Small intestine (tissue), 7 donors: ENCODE measurements around the gene ADIPOQ. TPM values are rescaled to one million over a fixed set of nuclear protein-coding genes. Genes with fewer than 3 reads are reported as not detected.
"Not testable (repeated sequence)": the region's sequence is repeated elsewhere in the genome, so short reads cannot be mapped to it uniquely, and the experiment has no call there.

Experiments used
- DNase-seq, 2 donors: peaks; one replicate each; pipeline versions ENCODE4 v3.0.0 to v3.0.0-alpha.2; 2013
- FAIRE-seq: peaks from 2 replicates; lab custom pipeline; 2012; peaks lifted over from hg19 to GRCh38; lab: Jason Lieb, UNC
- H3K27ac ChIP-seq, 3 donors: one replicate each; pipeline ENCODE4 v1.5.1; 2013; ENCODE audit warnings: low read length in 2 of 3, mild to moderate bottlenecking in 2 of 3, control low read depth in 1 of 3, inconsistent platforms in 1 of 3, low read depth in 1 of 3, moderate library complexity in 1 of 3
- H3K27me3 ChIP-seq, 3 donors: one replicate each; pipeline ENCODE4 v1.6.1; 2013; ENCODE audit warnings: low read length in 3 of 3, inconsistent platforms in 1 of 3; ENCODE audit not compliant: control insufficient read depth in 3 of 3, insufficient read depth in 3 of 3
- H3K36me3 ChIP-seq, 3 donors: one replicate each; pipeline ENCODE4 v1.6.1; 2013; ENCODE audit warnings: low read length in 3 of 3, inconsistent platforms in 1 of 3, low read depth in 1 of 3, mild to moderate bottlenecking in 1 of 3, moderate library complexity in 1 of 3; ENCODE audit not compliant: control insufficient read depth in 3 of 3, insufficient read depth in 2 of 3
- H3K4me1 ChIP-seq, 3 donors: one replicate each; pipeline ENCODE4 v1.6.1; 2013; ENCODE audit warnings: low read length in 2 of 3, inconsistent platforms in 1 of 3, low read depth in 1 of 3, mild to moderate bottlenecking in 1 of 3, moderate library complexity in 1 of 3; ENCODE audit not compliant: control insufficient read depth in 3 of 3, insufficient read depth in 2 of 3
- H3K4me3 ChIP-seq, 3 donors: one replicate each; pipeline ENCODE4 v1.5.1; 2013; ENCODE audit warnings: low read length in 3 of 3, control low read depth in 1 of 3, inconsistent platforms in 1 of 3, low read depth in 1 of 3, mild to moderate bottlenecking in 1 of 3, moderate library complexity in 1 of 3
- H3K9me3 ChIP-seq, 2 donors: one replicate each; pipeline ENCODE4 v1.6.1; 2013; ENCODE audit warnings: low read depth in 1 of 2, low read length in 1 of 2; ENCODE audit not compliant: control insufficient read depth in 2 of 2, insufficient read depth in 1 of 2
- WGBS, 3 donors: extraction: QIAGEN DNeasy Blood & Tissue Kit; methylation state at CpG; one replicate each; pipeline ENCODE4 v1.1.7; 2013; 5-methylcytosine and 5-hydroxymethylcytosine counted together
- polyA plus RNA-seq, 4 donors: library from polyadenylated mRNA; stranded (reverse) in 3 of 4; unstranded in 1 of 4; fragments of 200-250 nt in 3 of 4; fragments of 120-200 nt in 1 of 4; gene quantifications; one replicate each; pipeline versions ENCODE4 v1.2.1 to v1.2.3, GENCODE V29; 2013
- donor health status: healthy with polysubstance abuse.
- donor health status: control.
- donor health status: control.
- donor health status: Bipolar disorder and iron deficiency.
- donor health status: healthy.

ADIPOQ gene
- polyA plus RNA-seq, 4 donors, result 0.22 to 34.5 (median 0.54) TPM; not detected in 1

GRCh38 chr3:186880406-186880805, 37.9 kb downstream of the ADIPOQ start:
- H3K4me3 ChIP-seq, result no peak overlapping the region
- no peaks in the 10 kb centered on the region for H3K36me3 ChIP-seq
- 74 to 78% (median 76%) methylated on average over 4 of the region's 4 CpGs for WGBS, 3 donors
- H3K27ac ChIP-seq, result no peak overlapping the region
- H3K9me3 ChIP-seq, result no peaks in the 10 kb centered on the region
- DNase-seq (no peak), FAIRE-seq (no peak)
- no peaks in the 10 kb centered on the region for H3K4me1 ChIP-seq
- no peaks in the 10 kb centered on the region for H3K27me3 ChIP-seq

GRCh38 chr3:186882150-186882524, 39.6 kb downstream of the ADIPOQ start:
- DNase-seq, result no peak
- Histone ChIP-seq H3K4me1 (no peaks in the 10 kb centered on the region), H3K27ac (no peak overlapping the region), H3K4me3 (no peak overlapping the region), H3K9me3 (no peaks in the 10 kb centered on the region), H3K27me3 (no peaks in the 10 kb centered on the region), H3K36me3 (no peaks in the 10 kb centered on the region)
- FAIRE-seq, result no peak
- WGBS, 3 donors, result 60 to 73% (median 62%) methylated on average over 4 of the region's 4 CpGs

- Histone ChIP-seq H3K27ac (no peak overlapping the region), H3K36me3 (no peaks in the 10 kb centered on the region), H3K9me3 (no peaks in the 10 kb centered on the region), H3K4me3 (no peak overlapping the region), H3K4me1 (no peaks in the 10 kb centered on the region), H3K27me3 (no peaks in the 10 kb centered on the region)
- FAIRE-seq, result no peak
- WGBS, 3 donors, result 82 to 90% (median 85%) methylated on average over 6 of the region's 6 CpGs
- no peak for DNase-seq
Measured at GRCh38 chr3:186882881-186883685, 40.6 kb downstream of the ADIPOQ start.

GRCh38 chr3:186883686-186884058, 41.2 kb downstream of the ADIPOQ start:
- Histone ChIP-seq H3K9me3 (no peaks in the 10 kb centered on the region), H3K4me1 (peaks cover 0 to 2% (median 0%) of the 10 kb centered on the region in 3 donors), H3K27me3 (no peaks in the 10 kb centered on the region), H3K27ac (no peak overlapping the region), H3K4me3 (no peak overlapping the region), H3K36me3 (no peaks in the 10 kb centered on the region)
- WGBS, 3 donors, result 77 to 87% (median 83%) methylated on average over 1 of the region's 1 CpG
- FAIRE-seq (no peak), DNase-seq (no peak)

- not testable (repeated sequence) for H3K4me1 ChIP-seq, H3K4me3 ChIP-seq, H3K36me3 ChIP-seq, H3K9me3 ChIP-seq, DNase-seq, H3K27me3 ChIP-seq, H3K27ac ChIP-seq, FAIRE-seq
- 91 to 97% (median 94%) methylated on average over 11 to 29 of the region's 29 CpGs for WGBS, 3 donors
Measured at GRCh38 chr3:186884868-186885267, 42.4 kb downstream of the ADIPOQ start.

- Histone ChIP-seq H3K27ac (no peak overlapping the region), H3K27me3 (no peaks in the 10 kb centered on the region), H3K36me3 (no peaks in the 10 kb centered on the region), H3K4me3 (no peak overlapping the region), H3K9me3 (no peaks in the 10 kb centered on the region), H3K4me1 (peaks cover 0 to 2% (median 0%) of the 10 kb centered on the region in 3 donors)
- no peak for DNase-seq
- WGBS, 3 donors, result 72 to 82% (median 75%) methylated on average over 5 of the region's 5 CpGs
- no peak for FAIRE-seq
Measured at GRCh38 chr3:186886202-186886981, 43.9 kb downstream of the ADIPOQ start.

- H3K36me3 ChIP-seq, H3K27ac ChIP-seq, DNase-seq, H3K4me3 ChIP-seq, H3K9me3 ChIP-seq, FAIRE-seq, H3K27me3 ChIP-seq, H3K4me1 ChIP-seq: not testable (repeated sequence)
- 63 to 94% methylated on average over 2 of the region's 5 CpGs; no CpG with 5 or more reads in 1 of the 3 donors for WGBS, 3 donors
Measured at GRCh38 chr3:186887507-186887938, 45.0 kb downstream of the ADIPOQ start.

GRCh38 chr3:186888569-186888968, 46.1 kb downstream of the ADIPOQ start:
- peaks cover 0 to 2% (median 0%) of the 10 kb centered on the region in 3 donors for H3K4me1 ChIP-seq
- H3K9me3 ChIP-seq, result no peaks in the 10 kb centered on the region
- no peak for DNase-seq
- FAIRE-seq, result no peak
- WGBS, 3 donors, result 23 to 34% (median 30%) methylated on average over 6 of the region's 6 CpGs
- no peak overlapping the region for H3K4me3 ChIP-seq
- no peak overlapping the region for H3K27ac ChIP-seq
- H3K27me3 ChIP-seq, result no peaks in the 10 kb centered on the region
- no peaks in the 10 kb centered on the region for H3K36me3 ChIP-seq
